H1 (cell line): ENCODE results near the gene RBM47. TPM values are rescaled to one million over a fixed set of nuclear protein-coding genes. Genes with fewer than 3 reads are reported as not detected.

ENCODE experiments used
- CTCF ChIA-PET: fragments of 300-600 bp; sonication (Branson Sonifier 250); formaldehyde crosslinking; loops from one replicate; lab custom pipeline; 2021; ENCODE audit not compliant: partially characterized antibody; lab: Charles Lee
- POLR2A ChIA-PET: fragments of 300-600 bp; sonication (Branson Sonifier 250); formaldehyde crosslinking; loops from one replicate; lab custom pipeline; 2021; ENCODE audit warnings: inconsistent platforms; ENCODE audit not compliant: partially characterized antibody; lab: Charles Lee
- DNase-seq, 2 experiments: peaks; one replicate each; pipeline versions ENCODE4 v3.0.0 to v3.0.0-alpha.2; 2010 to 2022; ENCODE audit warnings: low spot score in 2 of 2, low read depth in 1 of 2, mixed read lengths in 1 of 2
- FAIRE-seq: peaks from 2 replicates; lab custom pipeline; 2011; peaks lifted over from hg19 to GRCh38; lab: Jason Lieb, UNC
- H2AFZ ChIP-seq: 2 replicates; pipeline ENCODE4 v1.8.1; 2012; ENCODE audit warnings: low read length, inconsistent platforms
- H2AK5ac ChIP-seq: 2 replicates; pipeline ENCODE4 v1.6.1; 2013; ENCODE audit warnings: low read depth, low read length
- H2BK120ac ChIP-seq: replicated peaks from 2 replicates; pipeline ENCODE3; 2013; ENCODE audit warnings: low read depth, low read length, inconsistent platforms
- H2BK12ac ChIP-seq: 2 replicates; pipeline ENCODE4 v1.6.1; 2013; ENCODE audit warnings: low read depth, low read length
- H2BK15ac ChIP-seq: 2 replicates; pipeline ENCODE4 v1.6.1; 2013; ENCODE audit warnings: low read length
- H2BK20ac ChIP-seq: 2 replicates; pipeline ENCODE4 v1.6.1; 2013; ENCODE audit warnings: low read length
- H2BK5ac ChIP-seq: 2 replicates; pipeline ENCODE4 v1.6.1; 2013; ENCODE audit warnings: low read depth, low read length
- H3K14ac ChIP-seq: 2 replicates; pipeline ENCODE4 v1.6.1; 2013; ENCODE audit warnings: inconsistent platforms; ENCODE audit not compliant: insufficient read length
- H3K18ac ChIP-seq: 2 replicates; pipeline ENCODE4 v1.6.1; 2013; ENCODE audit warnings: low read length; ENCODE audit errors: extremely low read depth
- H3K23ac ChIP-seq: 2 replicates; pipeline ENCODE4 v1.6.1; 2013; ENCODE audit warnings: inconsistent platforms; ENCODE audit not compliant: insufficient read length
- H3K23me2 ChIP-seq: 2 replicates; pipeline ENCODE4 v1.6.1; 2013; ENCODE audit warnings: low read depth, low read length
- H3K27ac ChIP-seq: 2 replicates; pipeline ENCODE4 v1.6.1; 2011; ENCODE audit warnings: low read depth, low read length, inconsistent platforms
- H3K27me3 ChIP-seq, 4 experiments: replicated peaks in 1 of 4; 1 replicate in 1 of 4; 2 replicates in 3 of 4; pipeline versions ENCODE4 v1.6.1 to v1.8.1; 2011 to 2013; ENCODE audit warnings: low read length in 3 of 4, mild to moderate bottlenecking in 3 of 4, inconsistent platforms in 2 of 4, mixed read lengths in 2 of 4, moderate library complexity in 1 of 4; ENCODE audit not compliant: control insufficient read depth in 3 of 4, insufficient read depth in 3 of 4; ENCODE audit errors: extremely low read depth in 1 of 4
- H3K36me3 ChIP-seq, 4 experiments: 2 replicates each; pipeline versions ENCODE4 v1.6.1 to v1.8.1; 2011 to 2013; ENCODE audit warnings: mild to moderate bottlenecking in 4 of 4, low read length in 3 of 4, moderate library complexity in 2 of 4, control low read depth in 1 of 4, inconsistent platforms in 1 of 4; ENCODE audit not compliant: insufficient read depth in 4 of 4, control insufficient read depth in 2 of 4
- H3K4ac ChIP-seq: replicated peaks from 2 replicates; pipeline ENCODE3; 2013; ENCODE audit warnings: low read length, low read depth, mixed read lengths, inconsistent platforms; ENCODE audit not compliant: insufficient read length
- H3K4me1 ChIP-seq, 4 experiments: replicated peaks in 1 of 4; 1 replicate in 1 of 4; 2 replicates in 3 of 4; pipeline versions ENCODE4 v1.6.1 to v1.8.1; 2011 to 2013; ENCODE audit warnings: low read length in 3 of 4, inconsistent platforms in 2 of 4, mixed read lengths in 1 of 4; ENCODE audit not compliant: insufficient read depth in 4 of 4, control insufficient read depth in 3 of 4
- H3K4me2 ChIP-seq, 2 experiments: 2 replicates each; pipeline versions ENCODE4 v1.6.1 to v1.8.1; 2011 to 2013; ENCODE audit warnings: low read depth in 2 of 2, low read length in 2 of 2, control low read depth in 1 of 2, inconsistent platforms in 1 of 2, mild to moderate bottlenecking in 1 of 2; ENCODE audit not compliant: insufficient read depth in 1 of 2
- H3K4me3 ChIP-seq, 4 experiments: fragments of 200-600, 300-600 bp in 1 of 4; sonication (generic), shearing (Covaris generic), sonication (Bioruptor Twin) in 1 of 4; 2 replicates each; pipeline versions ENCODE4 v1.5.1 to v1.8.1; 2011 to 2016; ENCODE audit warnings: low read length in 4 of 4, low read depth in 3 of 4, control low read depth in 2 of 4, inconsistent platforms in 2 of 4, mild to moderate bottlenecking in 2 of 4, mixed read lengths in 1 of 4, moderate library complexity in 1 of 4; ENCODE audit not compliant: insufficient read depth in 2 of 4; ENCODE audit errors: extremely low read depth in 1 of 4
- H3K56ac ChIP-seq: replicated peaks from 2 replicates; pipeline ENCODE3; 2013; ENCODE audit warnings: low read depth, mild to moderate bottlenecking, mixed read lengths, low read length, inconsistent platforms; ENCODE audit not compliant: insufficient read length
- H3K79me1 ChIP-seq: 2 replicates; pipeline ENCODE4 v1.6.1; 2013; ENCODE audit warnings: low read depth, low read length, control low read depth
- H3K79me2 ChIP-seq, 2 experiments: 2 replicates each; pipeline versions ENCODE4 v1.6.1 to v1.8.1; 2012 to 2013; ENCODE audit warnings: low read length in 2 of 2, mild to moderate bottlenecking in 2 of 2, inconsistent platforms in 1 of 2; ENCODE audit not compliant: insufficient read depth in 2 of 2, control insufficient read depth in 1 of 2
- H3K9ac ChIP-seq, 4 experiments: replicated peaks in 1 of 4; 1 replicate in 1 of 4; 2 replicates in 3 of 4; pipeline versions ENCODE4 v1.6.1 to v1.8.1; 2011 to 2013; ENCODE audit warnings: low read depth in 3 of 4, low read length in 3 of 4, control low read depth in 2 of 4, mild to moderate bottlenecking in 2 of 4, moderate library complexity in 2 of 4, inconsistent platforms in 1 of 4; ENCODE audit errors: extremely low read depth in 1 of 4
- H3K9me3 ChIP-seq, 2 experiments: 2 replicates each; pipeline versions ENCODE4 v1.6.1 to v1.8.1; 2012 to 2013; ENCODE audit warnings: mild to moderate bottlenecking in 2 of 2, moderate library complexity in 2 of 2, control low read depth in 1 of 2, inconsistent platforms in 1 of 2, low read depth in 1 of 2, low read length in 1 of 2, mixed read lengths in 1 of 2; ENCODE audit not compliant: insufficient read depth in 2 of 2
- H4K20me1 ChIP-seq, 2 experiments: replicated peaks in 1 of 2; 2 replicates each; pipeline versions ENCODE3 to v1.8.1; 2011 to 2013; ENCODE audit warnings: inconsistent platforms in 2 of 2, low read length in 2 of 2, mild to moderate bottlenecking in 1 of 2; ENCODE audit not compliant: insufficient read depth in 2 of 2, control insufficient read depth in 1 of 2
- H4K5ac ChIP-seq: 2 replicates; pipeline ENCODE4 v1.6.1; 2013; ENCODE audit warnings: low read length, low read depth, mixed read lengths, inconsistent platforms; ENCODE audit not compliant: insufficient read length
- H4K8ac ChIP-seq: 2 replicates; pipeline ENCODE4 v1.8.0; 2013; ENCODE audit warnings: mild to moderate bottlenecking, moderate library complexity, low read length, inconsistent platforms; ENCODE audit not compliant: insufficient read depth; ENCODE audit errors: extremely low read depth
- H4K91ac ChIP-seq: replicated peaks from 2 replicates; pipeline ENCODE3; 2013; ENCODE audit warnings: low read length, mixed read lengths, inconsistent platforms; ENCODE audit not compliant: insufficient read length
- ASH2L ChIP-seq: fragments of 200-600, 300-600 bp; sonication (generic); IDR thresholded peaks from one replicate; pipeline ENCODE4 v1.7.1; 2017; ENCODE audit warnings: low read length
- TAF7 ChIP-seq: optimal IDR thresholded peaks from 2 replicates; pipeline ENCODE3; 2011; ENCODE audit warnings: low read depth, mild to moderate bottlenecking, inconsistent platforms, low read length, moderate library complexity, borderline replicate concordance
- WGBS, 2 experiments: shearing (Covaris generic) in 1 of 2; methylation state at CpG; one replicate each; pipeline versions ENCODE4 v1.1.6 to v1.1.7; 2013 to 2015; ENCODE audit warnings: low lambda C conversion rate in 2 of 2, mixed read lengths in 2 of 2, inconsistent platforms in 1 of 2, low coverage in 1 of 2, missing lambda C conversion rate in 1 of 2; ENCODE audit not compliant: insufficient replicate concordance in 2 of 2, insufficient coverage in 1 of 2, insufficient read length in 1 of 2; ENCODE audit errors: extremely low coverage in 1 of 2, missing lambda C conversion rate in 1 of 2; 5-methylcytosine and 5-hydroxymethylcytosine counted together
- polyA plus RNA-seq, 7 experiments: library from polyadenylated mRNA; depleted of rRNA in 3 of 7; stranded (reverse) in 5 of 7; unstranded in 2 of 7; fragments of >200 nt in 5 of 7; fragments of 200-250 nt in 2 of 7; gene quantifications; 1 replicate in 5 of 7; 2 replicates in 1 of 7; 4 replicates in 1 of 7; pipeline versions ENCODE4 v1.2.1 to v1.2.3, GENCODE V29; 2011 to 2013; ENCODE audit warnings: missing spikeins in 2 of 7, mixed read lengths in 2 of 7
- total RNA-seq: library from RNA; stranded (reverse); fragmentation: NEBNext Ultra II Directional; extraction: Animal tissue kit (Norgen Biotek cat#: 25700); gene quantifications from 2 replicates; pipeline ENCODE4 v1.2.1, GENCODE V29; 2021

The RBM47 gene
- total and polyA plus RNA-seq, 2 of the 8 experiments (the other 6 are each of a cell fraction or from before 2014, with no cell fraction given) = 42.8 to 78.9 TPM

GRCh38 chr4:40421839-40422708 lies 207.6 kb downstream of the RBM47 start:
- no peak overlapping the region for H2BK120ac ChIP-seq
- H4K91ac ChIP-seq = no peak overlapping the region
- no peak overlapping the region for H2BK5ac ChIP-seq
- H3K9ac ChIP-seq = no peak overlapping the region
- no peak overlapping the region for H4K8ac ChIP-seq
- H3K4me3 ChIP-seq = no peak overlapping the region
- CTCF ChIA-PET = interaction anchor here (1.3 to 1.6 kb wide), 3 partner anchors 9 to 273 kb away, joined by 3 read pairs; no protein-coding TSS in a partner anchor
- POLR2A ChIA-PET = no interaction called here
- no peak for DNase-seq
- 92% methylated on average over 7 of the region's 7 CpGs; no CpG with 5 or more reads in 1 of the 2 experiments for WGBS, 2 experiments
- TF ChIP-seq TAF7 (no peak), ASH2L (no peak)
- TF ChIP-seq, all 59 proteins: peak for 0
- Histone ChIP-seq H2BK15ac (no peak overlapping the region), H3K4ac (no peak overlapping the region), H3K79me1 (no peaks in the 10 kb centered on the region), H2BK20ac (no peak overlapping the region), H2BK12ac (no peak overlapping the region), H3K56ac (no peak overlapping the region), H3K4me2 (no peak overlapping the region), H4K20me1 (peaks cover 0 to 3% of the 10 kb centered on the region in 2 experiments), H3K79me2 (no peaks in the 10 kb centered on the region), H3K9me3 (no peaks in the 10 kb centered on the region), H2AK5ac (no peak overlapping the region), H3K18ac (no peak overlapping the region), H3K14ac (no peak overlapping the region), H4K5ac (no peak overlapping the region), H3K23me2 (no peaks in the 10 kb centered on the region), H3K27ac (no peak overlapping the region), H3K36me3 (peaks cover 2 to 16% (median 8%) of the 10 kb centered on the region in 4 experiments; a peak in 6 of 8 replicates), H2AFZ (no peak overlapping the region), H3K4me1 (no peaks in the 10 kb centered on the region), H3K27me3 (no peaks in the 10 kb centered on the region), H3K23ac (no peak overlapping the region)
- no peak for FAIRE-seq
